ENCODE data around the gene COL16A1. TPM values are rescaled to one million over a fixed set of nuclear protein-coding genes. Genes with fewer than 3 reads are reported as not detected.
A peak's percentile ranks its signal among the peaks of the same experiment; 100 is the strongest.

The COL16A1 gene
- total RNA-seq, 1 donor from 2014 or later, result 1.9 TPM

DNA sequence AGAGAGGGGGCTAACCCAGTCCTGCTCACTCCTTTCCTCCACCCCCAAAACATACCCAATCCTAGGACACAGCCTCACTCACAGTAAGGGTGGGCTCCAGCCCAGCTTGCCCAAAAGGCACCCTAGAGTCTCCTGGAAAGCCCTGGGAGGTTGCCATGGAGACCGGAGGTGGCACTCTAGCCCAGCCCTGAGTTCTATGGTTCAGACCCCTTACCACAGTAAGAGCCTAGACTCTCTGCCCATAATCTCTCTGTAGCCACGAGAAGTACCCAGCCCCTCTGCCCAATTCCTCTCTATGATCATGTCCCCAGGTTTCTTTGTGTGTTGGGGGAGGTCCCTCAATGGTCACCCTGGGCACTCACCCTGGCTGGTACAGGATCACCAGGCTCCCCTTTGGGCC, 14.4 kb downstream of the COL16A1 start:
- no peak for DNase-seq (ENCODE audit: low spot score)

DNA sequence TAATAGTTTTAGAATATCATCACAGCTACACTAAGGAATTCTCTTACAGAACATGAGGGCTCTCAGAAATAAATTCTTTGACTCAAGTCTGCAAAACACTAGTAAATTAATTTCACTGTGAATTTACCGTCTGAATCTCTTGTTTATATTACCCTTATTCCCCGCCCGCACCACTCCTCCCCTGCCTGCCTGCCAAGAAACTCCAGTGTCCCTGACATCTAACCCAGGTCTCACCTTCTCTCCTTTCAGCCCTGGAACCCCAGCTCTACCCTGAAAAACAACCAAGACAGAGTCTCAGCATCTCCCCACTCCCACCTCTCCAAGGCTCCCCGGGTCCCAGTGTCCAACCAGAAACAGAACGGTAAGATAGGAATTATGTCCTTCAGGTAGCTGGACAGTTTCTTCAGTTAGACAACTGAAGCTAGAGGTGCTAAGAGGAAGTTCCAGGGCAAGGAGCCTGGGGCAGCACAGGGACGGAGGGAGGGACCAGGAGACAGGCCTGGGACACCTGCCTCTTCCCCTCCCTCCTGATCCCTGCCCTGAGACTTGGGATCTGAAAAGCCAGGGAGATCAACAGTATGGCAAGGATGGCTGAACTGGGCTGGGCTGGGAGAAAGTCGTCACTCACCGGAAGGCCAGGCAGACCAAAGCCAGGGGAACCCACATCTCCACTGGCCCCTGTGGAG, 15.4 kb downstream of the COL16A1 start:
- ATAC-seq (no peak), DNase-seq (ENCODE audit: low spot score) (no peak)

More for the DNA sequence above, 14.4 kb downstream of the COL16A1 start:
- ATAC-seq, result no peak

DNA sequence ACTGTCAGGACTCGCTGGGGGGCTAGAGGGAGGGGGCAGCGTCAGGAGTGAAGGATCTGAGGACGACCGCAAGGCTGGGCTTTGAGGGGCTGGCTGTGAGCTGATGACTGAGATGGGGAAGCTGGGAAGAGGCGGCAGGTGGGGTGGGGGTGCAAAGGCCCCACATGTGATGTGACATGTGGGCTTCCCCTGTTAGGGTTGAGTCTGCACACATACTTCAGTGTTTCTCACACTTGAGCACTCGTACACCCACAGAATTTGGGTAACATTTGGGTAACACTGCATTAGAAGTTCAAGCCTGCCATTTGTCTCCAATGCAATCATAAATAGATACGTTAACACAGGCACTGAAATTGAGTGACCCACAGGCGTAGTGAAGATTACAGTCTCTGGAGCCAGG, 16.2 kb downstream of the COL16A1 start:
- no peak for ATAC-seq

DNA sequence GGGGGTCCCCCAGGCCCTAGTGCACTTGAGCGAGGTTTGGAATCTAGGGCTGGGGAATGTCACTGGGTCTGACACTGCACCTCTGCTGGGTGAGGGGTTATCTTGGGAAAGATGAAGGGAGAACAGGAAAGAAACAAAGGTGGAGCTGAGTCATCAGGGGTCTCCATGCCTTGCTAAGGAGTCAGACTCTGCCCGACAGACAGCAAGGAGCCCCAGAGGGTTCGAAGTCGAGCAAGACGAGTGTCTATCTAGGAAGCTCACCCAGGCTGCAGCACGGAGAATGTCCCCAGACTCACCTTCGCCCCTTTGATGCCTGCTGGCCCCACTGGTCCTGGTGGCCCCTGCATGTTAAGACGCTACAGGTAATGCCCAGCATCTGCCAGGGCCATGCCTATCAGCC, 18.0 kb downstream of the COL16A1 start:
- ATAC-seq (no peak), DNase-seq (ENCODE audit: low spot score) (no peak)

More for the DNA sequence above, 16.2 kb downstream of the COL16A1 start:
- no peak for DNase-seq (ENCODE audit: low spot score)

DNA sequence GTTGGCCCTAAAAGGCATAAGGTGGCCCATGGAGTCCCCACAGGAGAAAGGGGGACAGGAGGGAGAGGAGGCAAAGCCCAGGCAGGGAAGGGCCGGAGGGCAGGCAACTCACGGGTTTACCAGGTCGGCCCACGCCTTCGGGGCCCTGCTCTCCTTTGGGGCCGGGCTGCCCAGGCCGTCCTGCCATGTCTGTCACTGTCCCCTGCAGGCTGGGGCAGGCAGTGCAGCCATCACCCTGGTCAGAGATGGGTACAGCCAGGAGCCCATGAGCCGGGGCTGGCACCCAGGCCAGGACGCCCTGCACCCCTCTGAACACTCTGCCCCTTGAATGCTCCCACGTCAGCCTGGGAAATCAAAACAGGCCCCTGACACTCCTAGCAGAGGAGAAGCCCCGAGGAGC, 19.8 kb downstream of the COL16A1 start:
- ATAC-seq (peak; percentile 62), DNase-seq (ENCODE audit: low spot score) (no peak)

DNA sequence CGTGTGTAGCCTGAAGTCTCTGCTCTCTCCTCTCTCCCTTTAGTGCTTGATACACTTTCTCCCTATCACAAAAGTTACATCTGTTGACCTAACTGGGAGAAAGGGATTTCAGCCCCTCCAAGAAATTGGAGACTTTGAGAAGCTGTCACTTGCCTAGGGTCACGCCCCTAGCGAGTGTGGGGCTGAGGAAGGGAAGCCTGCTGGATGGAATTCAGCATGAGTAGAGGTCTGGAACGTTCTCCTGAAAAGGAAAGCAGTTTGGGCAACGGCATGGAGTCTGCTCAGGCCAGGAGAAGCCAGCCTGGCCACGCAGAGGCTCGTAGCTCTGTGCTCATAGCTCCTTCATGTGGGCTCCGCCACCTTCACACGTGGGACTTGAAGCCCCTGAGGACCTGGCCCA, 22.4 kb downstream of the COL16A1 start:
- DNase-seq (ENCODE audit: low spot score), result no peak
- no peak for ATAC-seq

DNA sequence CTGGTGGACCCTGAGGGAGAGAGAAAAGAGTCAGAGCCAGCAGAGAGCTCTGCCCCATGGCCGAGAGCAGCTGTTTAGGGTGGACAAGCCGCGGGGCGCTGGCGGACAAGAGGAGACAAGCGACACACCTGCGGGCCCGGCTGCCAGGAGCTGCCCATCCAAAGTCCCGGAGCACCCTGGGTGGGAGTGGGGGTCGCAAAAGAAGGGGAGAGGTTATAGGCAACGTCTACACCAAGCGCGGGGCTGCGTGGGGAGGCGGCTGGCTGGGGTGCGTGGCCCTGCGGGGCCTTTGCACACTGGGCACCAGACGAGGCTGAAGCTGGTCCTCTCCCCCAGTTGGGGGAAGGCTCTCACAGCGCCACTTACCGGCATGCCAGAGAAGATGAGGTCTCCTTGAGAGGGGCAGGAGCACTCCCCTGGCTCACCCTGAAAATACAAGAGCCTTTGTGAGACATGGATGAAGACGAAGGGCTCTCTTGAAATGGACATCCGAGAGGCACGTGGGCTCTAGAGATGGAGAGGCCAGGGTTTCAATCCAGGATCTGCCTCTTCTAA, 24.1 kb downstream of the COL16A1 start:
- DNase-seq (ENCODE audit: low spot score) (no peak), ATAC-seq (no peak)

DNA sequence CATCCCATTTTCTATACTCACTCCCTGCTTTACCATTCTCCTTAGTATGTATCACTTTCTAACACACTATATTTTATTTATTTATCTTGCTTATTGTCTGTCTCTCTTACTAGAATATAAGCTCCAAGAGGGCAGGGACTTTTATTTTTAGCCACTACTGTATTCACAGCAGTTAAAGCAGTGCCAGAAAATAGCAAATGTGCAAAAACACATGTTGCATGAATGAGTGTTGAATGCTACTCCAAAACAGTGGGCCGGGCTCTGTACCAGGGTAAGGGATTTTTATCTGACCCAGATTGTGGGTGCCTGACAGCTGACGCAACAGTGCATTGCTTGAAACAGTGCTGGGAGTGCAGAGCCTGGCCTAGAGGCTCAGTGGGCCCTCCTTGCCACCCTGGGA, 24.7 kb downstream of the COL16A1 start:
- no peak for ATAC-seq

DNA sequence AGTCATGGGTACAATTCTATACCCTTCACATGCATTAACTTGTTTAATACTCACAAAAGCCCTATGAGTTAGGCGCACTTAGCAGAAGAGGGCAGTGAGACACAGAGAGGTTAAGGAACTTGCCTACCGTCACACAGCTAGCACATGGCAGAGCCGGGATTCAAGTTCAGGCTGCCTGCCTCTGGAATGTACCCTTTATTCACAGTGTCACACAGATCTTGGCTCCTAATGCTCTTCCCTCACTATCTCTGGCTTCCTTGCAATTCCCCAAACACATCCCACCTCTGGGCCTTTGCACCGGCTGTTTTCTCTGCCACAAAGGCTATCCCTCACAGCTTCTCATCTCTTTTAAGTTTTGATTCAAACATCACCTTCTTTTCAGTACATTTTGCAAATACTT, 25.1 kb downstream of the COL16A1 start:
- ATAC-seq, result no peak
- DNase-seq (ENCODE audit: low spot score), result no peak

More for the DNA sequence above, 24.7 kb downstream of the COL16A1 start:
- no peak for DNase-seq (ENCODE audit: low spot score)

DNA sequence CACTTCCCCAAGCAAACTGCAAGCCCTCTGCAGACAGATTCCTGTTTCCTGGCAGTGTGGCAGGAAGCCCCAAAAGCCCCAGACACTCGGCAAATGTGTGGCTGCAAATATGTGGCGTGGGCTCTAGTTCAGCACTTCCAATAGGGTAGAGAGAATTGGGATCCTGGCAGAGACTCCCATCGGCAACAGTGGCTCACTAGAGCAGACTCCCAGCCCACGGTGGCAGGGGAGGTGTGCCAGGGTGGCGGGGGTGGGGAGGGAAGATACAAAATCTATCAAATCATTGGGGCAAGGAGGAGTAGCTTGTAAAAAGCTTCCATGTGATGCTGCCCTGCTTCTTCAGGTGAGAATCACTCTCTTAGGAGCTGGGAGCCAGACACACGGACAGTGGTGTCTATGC, 25.9 kb downstream of the COL16A1 start:
- DNase-seq (ENCODE audit: low spot score) (no peak), ATAC-seq (no peak)

DNA sequence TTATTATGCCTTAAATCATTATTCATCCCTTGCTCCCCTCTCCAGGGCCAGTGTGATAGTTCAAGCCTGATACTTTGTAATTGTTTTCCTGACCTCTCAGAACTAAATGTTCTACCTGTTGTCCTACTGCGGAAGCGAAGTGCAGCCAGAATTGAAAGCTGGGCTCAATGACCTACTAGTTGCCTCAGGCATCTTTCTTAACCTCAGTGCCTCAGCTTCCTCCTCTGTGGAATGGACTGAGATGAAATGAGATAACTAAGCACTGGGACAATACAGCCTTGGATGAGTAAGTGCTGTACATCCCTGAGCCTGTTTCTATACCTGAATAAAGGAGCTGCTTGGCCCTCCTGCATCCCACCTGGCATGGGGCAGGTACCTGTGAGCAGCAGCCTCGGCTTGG, 26.4 kb downstream of the COL16A1 start:
- ATAC-seq, result no peak
- no peak for DNase-seq (ENCODE audit: low spot score)

DNA sequence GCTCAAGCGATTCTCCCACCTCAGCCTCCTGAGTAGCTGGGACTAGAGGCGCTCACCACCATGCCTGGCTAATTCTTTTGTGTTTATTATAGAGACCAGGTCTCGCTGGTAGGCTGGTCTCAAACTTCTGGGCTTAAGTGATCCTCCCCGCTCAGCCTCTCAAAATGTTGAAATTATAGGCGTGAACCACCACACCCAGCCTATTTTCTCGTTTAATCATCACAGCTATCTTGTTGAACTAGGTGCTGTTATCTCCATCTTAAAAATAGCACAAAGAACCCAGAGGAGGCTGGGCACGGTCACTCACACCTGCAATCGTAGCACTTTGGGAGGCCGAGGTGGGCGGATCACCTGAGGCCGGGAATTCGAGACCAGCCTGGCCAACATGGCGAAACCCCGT, 28.1 kb downstream of the COL16A1 start:
- ATAC-seq (no peak), DNase-seq (ENCODE audit: low spot score) (no peak)

DNA sequence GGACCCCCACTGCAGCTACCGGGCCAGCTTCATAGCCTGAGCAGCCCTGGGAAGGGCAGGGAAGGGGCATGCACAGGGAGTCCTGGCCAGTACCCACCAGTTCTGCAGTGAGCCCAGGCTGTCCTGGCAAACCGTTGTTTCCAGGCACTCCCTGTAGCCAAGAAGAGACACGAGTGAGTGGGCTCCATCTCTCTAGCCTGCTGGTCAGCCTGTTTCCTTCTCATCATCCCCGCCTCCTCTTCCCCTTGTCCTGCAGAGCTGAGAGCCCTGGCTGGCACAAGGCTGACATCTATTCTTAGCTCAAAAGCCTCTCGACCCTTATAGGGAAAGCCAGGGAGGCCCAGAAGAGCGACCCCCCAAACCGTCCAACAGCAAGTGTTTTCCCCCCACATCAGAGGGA, 28.7 kb downstream of the COL16A1 start:
- DNase-seq (ENCODE audit: low spot score), result no peak
- no peak for ATAC-seq

DNA sequence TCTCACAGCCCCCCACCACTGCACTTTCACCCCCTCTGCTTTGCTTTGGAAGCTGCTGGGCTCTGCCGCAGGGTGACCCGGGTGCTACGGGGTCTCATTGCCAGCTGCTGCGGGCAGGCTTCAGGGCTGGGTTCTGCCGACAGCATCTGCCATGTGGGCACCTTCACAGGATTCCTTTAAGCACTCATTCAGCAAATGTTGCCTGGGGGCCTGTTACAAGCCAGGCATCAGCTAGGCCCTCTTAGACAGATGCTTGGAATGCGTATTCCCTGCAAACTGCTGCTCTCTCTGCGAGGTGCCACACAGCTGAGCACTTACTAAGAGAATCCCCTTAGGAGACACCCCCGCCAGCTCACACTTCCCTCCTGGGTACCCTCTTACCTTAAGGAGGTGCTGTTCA, 29.2 kb downstream of the COL16A1 start:
- ATAC-seq (no peak), DNase-seq (ENCODE audit: low spot score) (no peak)

DNA sequence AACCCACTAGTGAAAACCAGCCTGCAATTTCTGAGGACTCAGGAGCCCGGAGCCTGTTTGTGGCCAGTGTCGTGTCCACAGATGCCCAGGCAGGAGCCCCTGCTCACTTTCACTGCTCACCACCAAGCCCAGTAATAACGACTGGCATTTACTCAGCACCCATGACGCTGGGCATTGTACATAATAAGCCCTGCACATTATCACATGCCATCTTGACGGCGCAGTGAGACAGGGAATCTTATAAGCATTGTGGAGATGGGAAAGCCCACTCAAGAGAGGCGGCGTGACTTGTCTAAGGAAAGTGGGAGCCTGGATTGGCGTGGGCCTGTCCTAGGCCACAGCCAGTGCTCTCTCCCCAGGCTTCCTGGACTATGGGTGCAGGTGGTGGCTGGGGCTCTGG, 30.4 kb downstream of the COL16A1 start:
- no peak for ATAC-seq
- no peak for DNase-seq (ENCODE audit: low spot score)

DNA sequence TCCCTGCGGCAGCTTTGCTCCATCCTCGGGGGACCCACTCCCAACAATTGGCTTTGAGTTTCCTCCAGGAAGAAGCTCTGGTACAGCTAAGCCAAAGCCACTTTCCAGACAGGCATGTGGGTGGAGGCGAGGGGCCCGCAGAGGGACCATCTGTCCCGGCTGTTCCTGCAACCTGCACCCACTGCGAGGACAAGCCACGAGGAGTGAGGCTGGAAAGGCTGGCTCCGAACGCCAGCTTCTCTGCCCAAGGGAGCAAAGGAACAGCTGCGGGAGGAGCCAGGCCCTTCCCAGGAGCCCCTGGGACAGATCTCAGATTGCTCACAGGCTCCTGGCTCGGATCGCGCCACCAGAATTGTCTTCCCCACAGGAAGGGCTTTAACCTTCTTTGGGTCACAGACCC, 30.8 kb downstream of the COL16A1 start:
- no peak for DNase-seq (ENCODE audit: low spot score)
- ATAC-seq, result no peak

DNA sequence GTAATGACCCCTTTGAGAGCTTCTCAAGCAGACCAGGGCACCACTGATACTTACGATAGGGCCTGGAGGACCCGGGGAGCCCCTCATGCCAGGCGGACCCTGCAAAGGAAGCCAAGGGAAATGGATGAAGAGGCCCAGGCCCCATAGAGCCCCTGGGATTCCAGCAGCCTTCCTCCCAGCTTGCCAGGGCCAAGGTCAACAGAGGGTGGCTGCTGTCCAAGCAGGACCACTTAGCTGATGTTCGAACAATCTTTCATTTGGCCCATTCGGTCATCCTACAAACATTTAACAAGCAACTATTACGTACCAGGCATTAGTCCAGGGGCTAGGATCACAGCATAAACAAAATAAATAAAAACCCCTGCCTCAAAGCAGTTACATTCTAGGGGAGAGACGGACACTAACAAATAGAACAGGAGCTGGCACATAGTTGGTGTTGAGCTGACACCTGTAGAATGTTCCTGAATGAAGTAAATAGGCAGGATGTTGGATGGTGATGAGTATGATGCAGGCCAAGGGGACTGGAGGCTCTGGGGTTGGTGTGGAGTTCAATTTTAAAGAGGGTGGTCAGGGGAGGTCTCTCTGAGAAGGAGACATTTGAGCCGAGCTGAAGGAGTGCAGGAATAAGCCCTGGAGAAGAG, 32.1 kb downstream of the COL16A1 start:
- ATAC-seq, result no peak
- no peak for DNase-seq (ENCODE audit: low spot score)

DNA sequence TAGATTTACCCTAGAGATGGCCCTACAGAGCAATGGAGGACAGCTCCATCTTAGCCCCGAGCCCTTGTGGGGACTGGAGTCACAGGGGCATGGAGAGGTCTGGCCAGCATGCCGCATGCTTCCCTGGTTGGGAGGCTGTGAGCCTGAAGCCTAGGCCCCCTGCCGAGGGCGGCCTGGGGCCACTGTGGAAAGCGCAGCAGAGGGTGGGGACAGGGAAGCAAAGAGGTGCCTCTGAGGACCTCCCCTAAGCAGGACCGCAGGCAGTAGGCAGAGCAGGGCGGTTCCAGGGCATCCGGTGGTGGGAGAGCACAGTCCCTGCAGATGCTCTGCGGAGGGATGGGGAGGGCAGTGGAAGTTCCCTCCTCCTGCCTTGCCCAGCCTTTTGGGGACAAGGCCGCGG, 32.7 kb downstream of the COL16A1 start:
- no peak for DNase-seq (ENCODE audit: low spot score)
- no peak for ATAC-seq

DNA sequence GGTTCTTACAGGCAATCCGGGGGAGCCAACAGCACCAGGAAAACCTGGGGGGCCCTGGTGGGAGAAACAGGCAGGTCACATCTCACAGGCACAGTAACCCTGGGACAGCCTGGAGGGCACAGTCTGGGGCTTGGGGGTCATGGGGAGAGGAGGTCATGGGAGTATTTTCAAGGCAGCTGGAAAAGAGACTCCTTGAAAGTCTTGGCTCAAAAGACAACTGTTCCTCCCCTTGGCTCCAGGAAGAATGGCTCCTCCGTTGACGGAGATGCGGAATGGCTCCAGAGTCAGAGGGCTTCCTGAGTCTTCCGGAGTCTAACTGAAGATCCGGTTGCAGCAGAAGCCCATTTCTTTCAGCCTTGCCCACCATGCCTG, 33.2 kb downstream of the COL16A1 start:
- no peak for DNase-seq (ENCODE audit: low spot score)
- no peak for ATAC-seq

DNA sequence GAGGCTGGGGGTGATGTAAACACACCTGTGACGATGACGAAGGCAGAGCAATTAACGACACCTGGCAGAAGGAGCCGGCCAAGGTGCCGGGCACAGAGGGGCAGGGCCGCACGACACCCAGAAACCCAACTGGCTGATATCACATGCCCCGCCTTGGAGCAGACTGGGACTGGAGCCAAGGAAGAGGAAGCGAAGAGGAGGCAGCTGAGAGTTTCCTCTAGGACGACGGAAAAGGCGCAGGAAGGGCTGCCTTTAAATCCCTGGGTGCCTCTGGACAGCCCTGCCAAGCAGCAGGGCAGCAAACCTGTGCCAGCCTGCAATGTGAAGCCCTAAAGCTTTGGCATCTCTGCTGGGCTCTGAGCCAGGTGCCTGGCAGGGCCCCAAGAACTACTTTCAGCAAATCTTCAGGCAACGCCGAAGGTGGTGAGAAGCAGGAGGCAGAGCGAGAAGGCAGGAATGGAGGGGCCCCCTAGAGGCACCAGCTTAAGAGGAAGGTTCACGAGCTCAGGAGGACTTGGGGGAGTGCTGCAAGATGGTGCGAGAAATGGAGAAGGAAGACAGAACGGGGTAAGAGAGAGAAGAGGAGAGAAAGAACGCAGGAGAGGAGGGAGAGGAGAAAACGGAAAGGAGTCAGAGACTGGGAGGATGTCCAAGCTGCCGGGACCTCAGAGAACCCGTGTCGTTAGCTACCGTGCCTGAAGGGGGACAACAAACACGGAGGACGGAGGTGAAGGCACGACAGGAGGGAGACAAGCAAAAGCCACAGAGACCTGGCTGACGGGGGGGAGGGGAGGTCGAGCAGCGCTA, 33.8 kb downstream of the COL16A1 start:
- DNase-seq (ENCODE audit: low spot score) (peak; percentile 88), ATAC-seq (peak; percentile 85)

DNA sequence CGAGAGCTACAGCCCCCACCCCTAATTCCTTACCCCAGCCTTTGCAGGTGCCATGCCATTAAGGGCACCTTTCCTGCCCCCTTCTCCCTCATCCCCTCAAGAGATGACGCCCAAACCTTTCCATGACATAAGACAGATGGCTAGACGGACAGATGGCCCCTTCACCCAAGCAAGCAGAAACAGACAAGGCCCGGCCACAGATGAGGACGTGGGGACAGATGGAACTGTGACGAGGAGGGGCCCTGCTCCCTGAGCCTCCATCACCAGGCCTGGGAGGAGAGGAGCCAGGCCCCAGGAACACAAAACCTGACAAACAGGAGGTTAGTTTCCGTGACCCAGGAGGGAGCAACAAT, 34.4 kb downstream of the COL16A1 start:
- ATAC-seq, result no peak
- DNase-seq (ENCODE audit: low spot score), result no peak

DNA sequence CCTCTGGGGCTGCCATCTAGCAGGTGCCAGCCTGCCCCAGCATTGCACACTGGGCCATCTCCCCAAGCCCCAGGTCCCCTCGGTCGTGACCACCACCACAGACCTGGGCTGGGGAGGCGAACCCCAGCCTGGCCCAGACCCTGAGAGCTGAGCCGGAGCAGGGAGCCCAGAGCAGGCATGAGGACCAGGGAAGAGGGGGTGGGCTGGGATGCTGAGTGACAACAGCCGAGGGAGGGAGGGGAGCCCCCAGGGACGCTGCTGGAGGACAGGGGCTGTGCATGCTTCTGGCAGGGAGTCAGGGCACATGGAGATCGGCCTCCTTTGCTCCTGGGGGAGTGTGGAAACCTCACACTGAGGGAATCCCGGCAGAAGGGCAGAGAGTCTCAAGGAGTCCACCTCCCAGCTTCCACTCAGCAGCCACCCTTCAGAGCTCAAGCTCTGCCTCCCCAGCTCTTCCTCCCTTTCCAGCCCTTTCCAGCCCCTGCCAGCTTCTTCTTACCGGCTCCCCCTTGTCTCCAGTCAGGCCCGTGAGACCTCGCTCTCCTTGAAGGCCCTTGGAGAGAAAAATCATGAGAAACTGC, 35.4 kb downstream of the COL16A1 start:
- DNase-seq (ENCODE audit: low spot score) (no peak), ATAC-seq (no peak)
